ENCODE measurements around the gene TTLL5. TPM values are rescaled to one million over a fixed set of nuclear protein-coding genes. Genes with fewer than 3 reads are reported as not detected.

The TTLL5 gene
- total RNA-seq, 1 experiment from 2014 or later: 35.7 TPM

DNA sequence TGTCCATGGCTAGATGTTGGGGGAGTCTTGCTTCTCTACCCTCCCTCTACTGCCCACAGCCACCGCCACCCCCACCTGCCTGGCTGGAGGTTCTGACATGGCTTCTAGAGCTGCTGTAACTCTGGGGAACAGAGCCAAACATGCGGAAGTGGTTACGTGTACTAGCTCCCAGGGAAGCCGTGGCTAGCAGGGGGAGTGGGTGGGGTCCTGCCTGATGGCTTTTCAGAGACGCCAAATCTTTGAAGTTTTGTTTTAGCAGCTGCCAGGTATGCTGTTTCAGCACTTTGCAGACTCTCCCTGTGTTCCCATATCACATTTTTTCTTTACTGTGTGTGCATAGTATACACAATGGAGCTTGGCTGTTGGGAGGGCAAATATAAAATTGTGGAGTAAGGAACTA, 170.4 kb downstream of the TTLL5 start:
- H3K23ac ChIP-seq (ENCODE audit: insufficient read length, low read depth, low read length): no peak overlapping the region
- no peaks in the 10 kb centered on the region for H3K79me2 ChIP-seq (ENCODE audit: insufficient read depth, low read length)
- H2BK12ac ChIP-seq (ENCODE audit: insufficient read length, low read depth, low read length): no peak overlapping the region
- Mint-ChIP-seq H3K27me3 (ENCODE audit: low read depth) (no peaks in the 10 kb centered on the region), H3K27ac (no peak overlapping the region), H3K36me3 (ENCODE audit: insufficient read depth in 1 of 3, low read depth in 3 of 3) (peaks cover 0 to 1% (median 0%) of the 10 kb centered on the region in 3 experiments; a peak in 1 of 7 replicates), H3K9me3 (no peaks in the 10 kb centered on the region), H3K4me1 (no peaks in the 10 kb centered on the region), H3K4me3 (no peak overlapping the region)
- no peak overlapping the region for H2BK20ac ChIP-seq (ENCODE audit: low read depth, low read length, poor library complexity, severe bottlenecking)
- no peak overlapping the region for H2BK15ac ChIP-seq (ENCODE audit: low read depth, low read length)
- H3K18ac ChIP-seq (ENCODE audit: insufficient read length, low read depth, low read length): no peak overlapping the region
- H3K79me1 ChIP-seq (ENCODE audit: insufficient read depth, low read depth, low read length, poor library complexity, severe bottlenecking): no peaks in the 10 kb centered on the region
- TF ChIP-seq, protein P1, sequence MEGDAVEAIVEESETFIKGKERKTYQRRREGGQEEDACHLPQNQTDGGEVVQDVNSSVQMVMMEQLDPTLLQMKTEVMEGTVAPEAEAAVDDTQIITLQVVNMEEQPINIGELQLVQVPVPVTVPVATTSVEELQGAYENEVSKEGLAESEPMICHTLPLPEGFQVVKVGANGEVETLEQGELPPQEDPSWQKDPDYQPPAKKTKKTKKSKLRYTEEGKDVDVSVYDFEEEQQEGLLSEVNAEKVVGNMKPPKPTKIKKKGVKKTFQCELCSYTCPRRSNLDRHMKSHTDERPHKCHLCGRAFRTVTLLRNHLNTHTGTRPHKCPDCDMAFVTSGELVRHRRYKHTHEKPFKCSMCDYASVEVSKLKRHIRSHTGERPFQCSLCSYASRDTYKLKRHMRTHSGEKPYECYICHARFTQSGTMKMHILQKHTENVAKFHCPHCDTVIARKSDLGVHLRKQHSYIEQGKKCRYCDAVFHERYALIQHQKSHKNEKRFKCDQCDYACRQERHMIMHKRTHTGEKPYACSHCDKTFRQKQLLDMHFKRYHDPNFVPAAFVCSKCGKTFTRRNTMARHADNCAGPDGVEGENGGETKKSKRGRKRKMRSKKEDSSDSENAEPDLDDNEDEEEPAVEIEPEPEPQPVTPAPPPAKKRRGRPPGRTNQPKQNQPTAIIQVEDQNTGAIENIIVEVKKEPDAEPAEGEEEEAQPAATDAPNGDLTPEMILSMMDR (conservative IDR thresholded peaks at IDR 0.05): no peak
- H2BK5ac ChIP-seq (ENCODE audit: insufficient read length, low read length): peak overlapping the region; percentile 8
- H3K9ac ChIP-seq (ENCODE audit: extremely low read depth, insufficient read length, low read length): no peak overlapping the region
- WGBS (ENCODE audit: extremely low coverage, insufficient read length, low lambda C conversion rate): no CpG with 5 or more reads among the region's 5 CpGs
- H3K56ac ChIP-seq (ENCODE audit: insufficient read length, low read depth, low read length): no peak overlapping the region
- no peak overlapping the region for H3K14ac ChIP-seq (ENCODE audit: insufficient read depth, low read length)
- no peak overlapping the region for H2AFZ ChIP-seq (ENCODE audit: low read length)
- no peak overlapping the region for H3K4ac ChIP-seq (ENCODE audit: low read depth, low read length)
- no peaks in the 10 kb centered on the region for H4K20me1 ChIP-seq (ENCODE audit: control insufficient read depth, insufficient read depth, insufficient read length)
- no peak overlapping the region for H4K8ac ChIP-seq (replicated peaks; ENCODE audit: insufficient read length, low read depth, low read length)
- H2AK5ac ChIP-seq (ENCODE audit: insufficient read length, low read length): no peak overlapping the region
- H3K27me3 ChIP-seq (ENCODE audit: insufficient read depth, low read length): no peaks in the 10 kb centered on the region
- H4K5ac ChIP-seq (ENCODE audit: insufficient read length, low read depth, low read length): no peak overlapping the region
- H3K23me2 ChIP-seq (ENCODE audit: insufficient read length, low read depth, low read length, poor library complexity, severe bottlenecking): no peaks in the 10 kb centered on the region
- H2BK120ac ChIP-seq (ENCODE audit: low read depth, low read length, poor library complexity, severe bottlenecking): no peak overlapping the region
- H3T11ph ChIP-seq (ENCODE audit: low read length): no peak overlapping the region
- H3K4me2 ChIP-seq (ENCODE audit: insufficient read depth, insufficient read length, low read length): no peak overlapping the region
- no peaks in the 10 kb centered on the region for H3K9me3 ChIP-seq (ENCODE audit: control insufficient read depth, low read depth, low read length)
- no peak overlapping the region for H4K91ac ChIP-seq (ENCODE audit: insufficient read length, low read depth, low read length)
- no peak overlapping the region for H3K27ac ChIP-seq (ENCODE audit: insufficient read length, low read depth, low read length)
- no peaks in the 10 kb centered on the region for H3K4me1 ChIP-seq (ENCODE audit: insufficient read depth, low read length)
- DNase-seq: no peak
